ENCODE data around the gene TMEM145. TPM values are rescaled to one million over a fixed set of nuclear protein-coding genes. Genes with fewer than 3 reads are reported as not detected.

Gene TMEM145
- total and polyA plus RNA-seq, 10 of the 15 experiments (the other 5 are each of a cell fraction or from before 2014, with no cell fraction given): 0.04 to 0.97 (median 0.16) TPM; not detected in 4

GRCh38 chr19:42287017-42287826, 25.9 kb upstream of the TMEM145 start:
- Histone ChIP-seq H3K4me3 (no peak overlapping the region), H3K27ac (ENCODE audit: control insufficient read depth, insufficient read depth) (no peak overlapping the region), H3K9ac (ENCODE audit: control insufficient read depth, insufficient read depth, low read length) (no peak overlapping the region), H3K4me2 (ENCODE audit: control insufficient read depth, insufficient read depth) (no peak overlapping the region), H4K20me1 (ENCODE audit: control insufficient read depth, insufficient read depth) (no peaks in the 10 kb centered on the region; the same call in 1 of the 2 replicates), H3K36me3 (ENCODE audit: control insufficient read depth in 2 of 2, insufficient read depth in 2 of 2, low read length in 1 of 2) (peaks cover 19 to 26% of the 10 kb centered on the region in 2 experiments), H3K4me1 (ENCODE audit: control insufficient read depth, insufficient read depth, low read length) (peaks cover 27% of the 10 kb centered on the region), H2AFZ (ENCODE audit: control insufficient read depth, low read depth, low read length) (no peak overlapping the region), H3K9me3 (replicated peaks; ENCODE audit: control insufficient read depth, insufficient read depth, low read length) (no peaks in the 10 kb centered on the region), H3K27me3 (replicated peaks in 1 of 2; ENCODE audit: control insufficient read depth in 2 of 2, insufficient read depth in 2 of 2, low read length in 1 of 2) (no peaks in the 10 kb centered on the region), H3K79me2 (ENCODE audit: control insufficient read depth, insufficient read depth, low read length) (peaks cover 21% of the 10 kb centered on the region)
- CTCF ChIA-PET: interaction anchor here (0.6 to 1.7 kb wide), 3 partner anchors 9 to 102 kb away, joined by 3 to 4 read pairs (median 4); no protein-coding TSS in a partner anchor
- SMC1A ChIA-PET (ENCODE audit: uncharacterized antibody, unreplicated experiment): no interaction called here
- ATAC-seq: no peak
- BruUV-seq (replicated peaks): no TSS peak
- RAD21 ChIA-PET (ENCODE audit: unreplicated experiment): no interaction called here
- 93% methylated on average over 30 of the region's 30 CpGs for WGBS (ENCODE audit: insufficient coverage, insufficient replicate concordance, low lambda C conversion rate, missing lambda C conversion rate)
- POLR2A ChIA-PET: interaction anchor here (0.8 kb wide), 1 partner anchor 9 kb away, joined by 3 read pairs; no protein-coding TSS in a partner anchor
- TF ChIP-seq ELK1 (IDR thresholded peaks at IDR 0.05; ENCODE audit: low read depth, low read length) (no peak), FOS (IDR thresholded peaks at IDR 0.05; ENCODE audit: borderline replicate concordance, extremely low read depth, insufficient read length) (no peak), MYC (IDR thresholded peaks at IDR 0.05; ENCODE audit: insufficient read depth, insufficient read length, insufficient replicate concordance, low read length, severe bottlenecking) (no peak)
- TF ChIP-seq, protein P1, sequence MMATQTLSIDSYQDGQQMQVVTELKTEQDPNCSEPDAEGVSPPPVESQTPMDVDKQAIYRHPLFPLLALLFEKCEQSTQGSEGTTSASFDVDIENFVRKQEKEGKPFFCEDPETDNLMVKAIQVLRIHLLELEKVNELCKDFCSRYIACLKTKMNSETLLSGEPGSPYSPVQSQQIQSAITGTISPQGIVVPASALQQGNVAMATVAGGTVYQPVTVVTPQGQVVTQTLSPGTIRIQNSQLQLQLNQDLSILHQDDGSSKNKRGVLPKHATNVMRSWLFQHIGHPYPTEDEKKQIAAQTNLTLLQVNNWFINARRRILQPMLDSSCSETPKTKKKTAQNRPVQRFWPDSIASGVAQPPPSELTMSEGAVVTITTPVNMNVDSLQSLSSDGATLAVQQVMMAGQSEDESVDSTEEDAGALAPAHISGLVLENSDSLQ (IDR thresholded peaks at IDR 0.05): no peak
- intact Hi-C loops (cut with micrococcal nuclease; ENCODE audit: unreplicated experiment) (no loop called here), in situ Hi-C loops (cut with MboI) (no loop called here)
- no peak for DNase-seq (ENCODE audit: low read depth, low spot score)
- no peak for FAIRE-seq

Data from GM12878 (cell line).